ENCODE data around the gene IGFBP1. TPM values are rescaled to one million over a fixed set of nuclear protein-coding genes. Genes with fewer than 3 reads are reported as not detected.

IGFBP1 gene
- polyA plus RNA-seq, 1 of the 3 experiments (the other 2 are of a cell fraction), result not detected

DNA sequence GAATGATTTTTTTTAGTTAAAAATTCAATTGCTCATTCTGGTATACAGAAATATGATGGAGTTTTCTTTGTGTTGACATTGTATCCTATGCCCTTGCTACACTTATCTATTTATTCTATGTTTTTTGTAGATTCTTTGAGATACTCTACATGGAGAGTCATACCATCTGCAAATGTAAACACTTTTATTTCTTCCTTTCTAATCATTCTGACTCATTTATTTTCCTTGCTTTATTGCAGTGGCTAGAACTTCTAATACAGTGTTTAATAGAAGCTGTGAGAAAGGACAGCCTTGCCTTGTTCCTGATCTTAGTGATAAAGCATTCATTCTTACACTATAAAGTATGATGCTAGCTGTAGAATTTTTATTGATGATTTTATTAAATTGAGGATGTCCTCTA is 42.7 kb downstream of the IGFBP1 start:
- Histone ChIP-seq H3K9ac (no peak overlapping the region), H4K20me1 (ENCODE audit: insufficient read depth) (no peaks in the 10 kb centered on the region), H3K27ac (ENCODE audit: low read depth in 2 of 2, low read length in 1 of 2) (no peak overlapping the region), H3K9me3 (no peaks in the 10 kb centered on the region), H3K9me2 (no peaks in the 10 kb centered on the region), H3K4me3 (ENCODE audit: low read depth in 2 of 2, low read length in 1 of 2) (no peak overlapping the region), H3K79me2 (ENCODE audit: insufficient read depth) (no peaks in the 10 kb centered on the region), H3K27me3 (ENCODE audit: insufficient read depth) (no peaks in the 10 kb centered on the region), H3F3A (replicated peaks; ENCODE audit: insufficient read depth) (peaks cover under 1% of the 10 kb centered on the region), H3K4me1 (ENCODE audit: control insufficient read depth in 1 of 2, insufficient read depth in 2 of 2, low read depth in 1 of 2, low read length in 1 of 2) (no peaks in the 10 kb centered on the region), H2AFZ (ENCODE audit: low read depth) (no peak overlapping the region), H3K36me3 (replicated peaks in 1 of 2; ENCODE audit: control insufficient read depth in 1 of 2, insufficient read depth in 2 of 2, low read length in 1 of 2) (no peaks in the 10 kb centered on the region), H3K4me2 (no peak overlapping the region)
- CTCF ChIA-PET, result interaction anchor here (0.6 kb wide), 1 partner anchor 396 kb away, joined by 3 read pairs; no protein-coding TSS in a partner anchor
- POLR2A ChIA-PET, result no interaction called here
- TF ChIP-seq RXRA (IDR thresholded peaks at IDR 0.05; ENCODE audit: borderline replicate concordance, low read depth) (no peak), RFX5 (IDR thresholded peaks at IDR 0.05; ENCODE audit: low read length) (no peak)
- no peak for DNase-seq

DNA sequence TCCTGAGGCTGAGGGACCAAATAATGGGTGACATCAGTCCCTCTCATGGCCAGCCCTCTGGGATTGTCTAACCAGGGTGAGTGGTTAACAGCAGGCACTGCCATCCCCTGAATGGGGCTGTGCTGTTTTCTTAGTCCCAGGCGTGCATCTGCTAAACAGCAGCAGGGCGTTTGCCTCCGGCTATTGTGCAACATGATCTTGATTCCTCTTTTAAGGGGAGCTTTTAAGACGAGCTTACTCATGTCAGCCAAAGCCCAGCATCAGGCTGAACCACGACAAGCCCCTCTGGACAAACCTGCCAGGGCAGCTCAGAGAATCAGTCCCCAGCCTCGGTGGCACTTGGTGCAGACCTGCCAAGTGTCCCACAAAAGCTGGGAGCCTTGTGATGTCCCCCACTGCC is 49.0 kb downstream of the IGFBP1 start:
- Histone ChIP-seq H4K20me1 (ENCODE audit: insufficient read depth) (no peaks in the 10 kb centered on the region), H3K9ac (no peak overlapping the region), H3K4me2 (no peak overlapping the region), H2AFZ (ENCODE audit: low read depth) (no peak overlapping the region), H3K4me3 (ENCODE audit: low read depth in 2 of 2, low read length in 1 of 2) (no peak overlapping the region), H3K9me2 (no peaks in the 10 kb centered on the region), H3K9me3 (no peaks in the 10 kb centered on the region), H3K27ac (ENCODE audit: low read depth in 2 of 2, low read length in 1 of 2) (no peak overlapping the region), H3K79me2 (ENCODE audit: insufficient read depth) (no peaks in the 10 kb centered on the region), H3K4me1 (ENCODE audit: control insufficient read depth in 1 of 2, insufficient read depth in 2 of 2, low read depth in 1 of 2, low read length in 1 of 2) (no peaks in the 10 kb centered on the region), H3F3A (replicated peaks; ENCODE audit: insufficient read depth) (no peaks in the 10 kb centered on the region), H3K36me3 (replicated peaks in 1 of 2; ENCODE audit: control insufficient read depth in 1 of 2, insufficient read depth in 2 of 2, low read length in 1 of 2) (no peaks in the 10 kb centered on the region), H3K27me3 (ENCODE audit: insufficient read depth) (no peaks in the 10 kb centered on the region)
- ChIA-PET CTCF (interaction anchor here (1.0 to 9.0 kb wide), 2 partner anchors 17 to 406 kb away, joined by 3 to 128 read pairs; partner anchors contain the start of gene IGFBP3), POLR2A (no interaction called here)
- TF ChIP-seq FOSL2 (IDR thresholded peaks at IDR 0.05; ENCODE audit: borderline replicate concordance, low read depth) (no peak), GABPA (IDR thresholded peaks at IDR 0.05; ENCODE audit: low read depth) (no peak), TAF1 (IDR thresholded peaks at IDR 0.05; ENCODE audit: borderline replicate concordance, low read depth, low read length) (no peak), USF1 (IDR thresholded peaks at IDR 0.05; ENCODE audit: borderline replicate concordance, low read depth) (no peak), YY1 (IDR thresholded peaks at IDR 0.05; ENCODE audit: low read depth) (no peak), PBX3 (IDR thresholded peaks at IDR 0.05) (no peak), EP300 (IDR thresholded peaks at IDR 0.05; ENCODE audit: borderline replicate concordance in 1 of 2, low read depth in 1 of 2, low read length in 1 of 2) (no peak), EZH2phosphoT487 (IDR thresholded peaks at IDR 0.05; ENCODE audit: borderline replicate concordance, low read depth) (no peak), FOXJ3 (CRISPR knock-in tag; IDR thresholded peaks at IDR 0.05) (no peak), REST (IDR thresholded peaks at IDR 0.05; ENCODE audit: low read depth, low read length) (no peak)
- TF ChIP-seq, protein P1, sequence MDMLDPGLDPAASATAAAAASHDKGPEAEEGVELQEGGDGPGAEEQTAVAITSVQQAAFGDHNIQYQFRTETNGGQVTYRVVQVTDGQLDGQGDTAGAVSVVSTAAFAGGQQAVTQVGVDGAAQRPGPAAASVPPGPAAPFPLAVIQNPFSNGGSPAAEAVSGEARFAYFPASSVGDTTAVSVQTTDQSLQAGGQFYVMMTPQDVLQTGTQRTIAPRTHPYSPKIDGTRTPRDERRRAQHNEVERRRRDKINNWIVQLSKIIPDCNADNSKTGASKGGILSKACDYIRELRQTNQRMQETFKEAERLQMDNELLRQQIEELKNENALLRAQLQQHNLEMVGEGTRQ (IDR thresholded peaks at IDR 0.05; ENCODE audit: borderline replicate concordance, low read depth, low read length), result no peak
- no peak for DNase-seq
- WGBS (ENCODE audit: low lambda C conversion rate), result 47% methylated on average over 6 of the region's 6 CpGs
